Fibroblast of villous mesenchyme (primary cell): Measurements from ENCODE around the gene NAALADL1. TPM values are rescaled to one million over a fixed set of nuclear protein-coding genes. Genes with fewer than 3 reads are reported as not detected.

ENCODE experiments used
- DNase-seq: peaks from one replicate; pipeline ENCODE4 v3.0.0-alpha.2; 2010; ENCODE audit warnings: low read depth
- H3K4me3 ChIP-seq: 2 replicates; pipeline ENCODE4 v1.5.1; 2011; ENCODE audit warnings: low read depth, mild to moderate bottlenecking, low read length
- CTCF ChIP-seq: IDR thresholded peaks from 2 replicates; pipeline ENCODE4 v1.5.1; 2012; ENCODE audit warnings: low read depth, mild to moderate bottlenecking, low read length; ENCODE audit not compliant: insufficient read depth
- total RNA-seq: library from RNA; depleted of rRNA; stranded (reverse); fragments of >200 nt; gene quantifications from 2 replicates; pipeline ENCODE4 v1.2.3, GENCODE V29; 2012

Gene NAALADL1
- total RNA-seq, 1 donor: 23.7 TPM

- peak overlapping the region; percentile 83 for H3K4me3 ChIP-seq
- no peak for DNase-seq
- TF ChIP-seq CTCF: no peak
These were observed 24.9 kb upstream of the NAALADL1 start for GRCh38 chr11:65083134-65083833.

GRCh38 chr11:65078786-65079342 is 20.5 kb upstream of the NAALADL1 start:
- DNase-seq: no peak
- no peak for TF ChIP-seq CTCF
- H3K4me3 ChIP-seq: no peak overlapping the region

- no peak overlapping the region for H3K4me3 ChIP-seq
- DNase-seq: peak; percentile 35
- peak; percentile 73 for TF ChIP-seq CTCF
These were observed 19.8 kb upstream of the NAALADL1 start for GRCh38 chr11:65078151-65078550.

GRCh38 chr11:65077451-65077850 is 19.1 kb upstream of the NAALADL1 start:
- no peak for DNase-seq
- no peak overlapping the region for H3K4me3 ChIP-seq
- no peak for TF ChIP-seq CTCF

GRCh38 chr11:65072631-65072966 is 14.2 kb upstream of the NAALADL1 start:
- no peak for DNase-seq
- TF ChIP-seq CTCF: no peak
- H3K4me3 ChIP-seq: no peak overlapping the region

- no peak overlapping the region for H3K4me3 ChIP-seq
- no peak for TF ChIP-seq CTCF
- DNase-seq: no peak
These were observed 13.7 kb upstream of the NAALADL1 start for GRCh38 chr11:65071907-65072630.
